ENCODE measurements around the gene VIPR2.

GRCh38 chr7:158994687-158995086, 150.0 kb downstream of the VIPR2 start:
- no peak for TF ChIP-seq CTCF (IDR thresholded peaks at IDR 0.05)
- no peak for TF ChIP-seq POLR2A (IDR thresholded peaks at IDR 0.05)
